H1 (cell line): ENCODE measurements around the gene NCAM1.

ENCODE experiments used
- POLR2A ChIP-seq, 2 experiments: IDR thresholded peaks; 1 replicate in 1 of 2; 2 replicates in 1 of 2; pipeline ENCODE4 v1.6.1; 2011; ENCODE audit warnings: low read depth in 2 of 2, low read length in 2 of 2, mild to moderate bottlenecking in 2 of 2; ENCODE audit errors: control extremely low read depth in 1 of 2
- RXRA ChIP-seq: IDR thresholded peaks from 2 replicates; pipeline ENCODE4 v1.6.1; 2011; ENCODE audit warnings: low read depth, mild to moderate bottlenecking, low read length, moderate library complexity; ENCODE audit not compliant: insufficient read depth

DNA sequence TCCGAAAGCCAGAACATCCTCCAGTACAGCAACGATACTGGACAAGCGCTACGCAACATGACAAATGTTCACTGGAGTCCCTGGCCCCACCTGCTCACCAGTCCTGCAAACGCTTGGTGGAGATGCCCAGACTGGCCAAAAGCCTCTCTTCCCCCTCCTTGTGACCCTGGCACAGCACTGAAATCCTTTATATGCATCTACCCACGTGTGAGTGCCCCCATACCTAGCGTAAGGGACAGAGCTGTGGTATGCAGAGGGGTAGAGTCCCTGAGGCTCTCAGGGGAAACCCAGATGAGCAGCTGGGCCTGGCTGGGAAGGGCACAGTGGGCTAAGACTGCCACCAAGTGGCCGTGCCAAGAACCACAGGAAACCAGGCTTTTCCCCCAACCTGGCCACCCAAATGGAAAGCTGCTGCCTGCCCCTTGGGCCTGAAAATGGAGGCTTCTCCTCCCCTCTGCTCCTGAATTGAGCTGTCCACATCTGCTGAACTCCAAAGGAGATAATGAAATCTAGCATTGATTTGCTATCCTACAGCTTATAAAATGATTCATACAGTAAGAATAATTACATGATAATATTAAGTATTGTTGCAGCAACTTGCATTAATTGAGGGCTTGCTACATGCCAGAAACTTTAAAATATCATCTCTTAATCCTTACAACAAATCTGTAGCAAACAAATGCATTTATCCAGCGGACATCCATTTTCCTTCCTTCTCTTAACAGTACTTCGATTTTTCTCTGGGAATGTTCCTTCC is 328.4 kb downstream of the NCAM1 start:
- no peak for TF ChIP-seq POLR2A (IDR thresholded peaks at IDR 0.05; ENCODE audit: control extremely low read depth in 1 of 2, low read depth in 2 of 2, low read length in 2 of 2)
- no peak for TF ChIP-seq RXRA
